22Rv1 (cell line): ENCODE data around the gene CLCF1.

ENCODE experiments used
- CTCF ChIP-seq: fragments of 450-650 bp; IDR thresholded peaks from 2 replicates; pipeline ENCODE4 v1.5.1; 2017; ENCODE audit warnings: mild to moderate bottlenecking
- ZFX ChIP-seq: fragments of 450-650 bp; IDR thresholded peaks from 2 replicates; pipeline ENCODE4 v1.6.1; 2017; ENCODE audit warnings: antibody characterized with exemption, borderline replicate concordance

GRCh38 chr11:67404515-67405195 is 31.3 kb upstream of the CLCF1 start:
- no peak for TF ChIP-seq CTCF
- no peak for TF ChIP-seq ZFX
